ENCODE measurements around the gene ERO1B.

The ERO1B gene

GRCh38 chr1:236251587-236251986, 30.2 kb downstream of the ERO1B start:
- Mint-ChIP-seq H3K4me1 (ENCODE audit: low read depth) (no peaks in the 10 kb centered on the region), H3K36me3 (ENCODE audit: low read depth) (peaks cover 3% of the 10 kb centered on the region), H3K27me3 (ENCODE audit: low read depth) (no peaks in the 10 kb centered on the region)

GRCh38 chr1:236247286-236247685, 34.5 kb downstream of the ERO1B start:
- Mint-ChIP-seq H3K36me3 (ENCODE audit: low read depth) (peaks cover 3% of the 10 kb centered on the region), H3K9me3 (no peaks in the 10 kb centered on the region), H3K27ac (no peak overlapping the region), H3K27me3 (ENCODE audit: low read depth) (no peaks in the 10 kb centered on the region), H3K4me3 (no peak overlapping the region), H3K4me1 (ENCODE audit: low read depth) (no peaks in the 10 kb centered on the region)

More at GRCh38 chr1:236251587-236251986, 30.2 kb downstream of the ERO1B start:
- Mint-ChIP-seq H3K27ac (no peak overlapping the region), H3K4me3 (no peak overlapping the region), H3K9me3 (no peaks in the 10 kb centered on the region)

- H3K4me3 Mint-ChIP-seq = no peak overlapping the region
- H3K36me3 Mint-ChIP-seq (ENCODE audit: low read depth) = peaks cover 4% of the 10 kb centered on the region
- no peaks in the 10 kb centered on the region for H3K27me3 Mint-ChIP-seq (ENCODE audit: low read depth)
- no peaks in the 10 kb centered on the region for H3K9me3 Mint-ChIP-seq
- H3K27ac Mint-ChIP-seq = no peak overlapping the region
- H3K4me1 Mint-ChIP-seq (ENCODE audit: low read depth) = no peaks in the 10 kb centered on the region
Observed at GRCh38 chr1:236242568-236242967, 39.2 kb downstream of the ERO1B start.

DNA sequence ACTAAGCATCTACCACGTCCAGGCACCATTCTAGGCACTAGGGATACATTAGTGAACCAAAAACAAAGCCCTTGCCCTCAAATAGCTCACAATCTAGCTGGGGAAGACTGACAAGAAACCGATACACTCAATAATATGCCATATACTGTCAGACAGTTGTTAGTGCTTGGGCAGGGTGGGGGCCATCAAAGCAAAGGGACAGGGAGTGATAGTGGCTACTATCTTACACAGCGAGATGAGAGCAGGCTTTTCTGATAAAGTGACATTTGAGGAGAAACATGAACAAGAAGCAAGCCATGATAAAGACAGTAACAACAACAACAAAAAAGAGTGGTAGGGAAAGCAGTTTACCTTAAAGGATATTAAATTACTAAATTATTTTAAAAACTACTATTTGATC, 41.1 kb downstream of the ERO1B start:
- Mint-ChIP-seq H3K4me1 (ENCODE audit: low read depth) (no peaks in the 10 kb centered on the region), H3K36me3 (ENCODE audit: low read depth) (peaks cover 4% of the 10 kb centered on the region), H3K27me3 (ENCODE audit: low read depth) (no peaks in the 10 kb centered on the region), H3K4me3 (no peak overlapping the region), H3K9me3 (no peaks in the 10 kb centered on the region), H3K27ac (no peak overlapping the region)

- H3K4me3 Mint-ChIP-seq = no peak overlapping the region
- no peaks in the 10 kb centered on the region for H3K27me3 Mint-ChIP-seq (ENCODE audit: low read depth)
- peaks cover 4% of the 10 kb centered on the region for H3K36me3 Mint-ChIP-seq (ENCODE audit: low read depth)
- no peaks in the 10 kb centered on the region for H3K9me3 Mint-ChIP-seq
- H3K27ac Mint-ChIP-seq = no peak overlapping the region
- H3K4me1 Mint-ChIP-seq (ENCODE audit: low read depth) = no peaks in the 10 kb centered on the region
Observed at GRCh38 chr1:236239092-236239585, 42.6 kb downstream of the ERO1B start.

GRCh38 chr1:236235116-236235515, 46.6 kb downstream of the ERO1B start:
- Mint-ChIP-seq H3K4me3 (no peak overlapping the region), H3K27me3 (ENCODE audit: low read depth) (no peaks in the 10 kb centered on the region), H3K9me3 (no peaks in the 10 kb centered on the region), H3K36me3 (ENCODE audit: low read depth) (no peaks in the 10 kb centered on the region), H3K4me1 (ENCODE audit: low read depth) (no peaks in the 10 kb centered on the region), H3K27ac (no peak overlapping the region)

DNA sequence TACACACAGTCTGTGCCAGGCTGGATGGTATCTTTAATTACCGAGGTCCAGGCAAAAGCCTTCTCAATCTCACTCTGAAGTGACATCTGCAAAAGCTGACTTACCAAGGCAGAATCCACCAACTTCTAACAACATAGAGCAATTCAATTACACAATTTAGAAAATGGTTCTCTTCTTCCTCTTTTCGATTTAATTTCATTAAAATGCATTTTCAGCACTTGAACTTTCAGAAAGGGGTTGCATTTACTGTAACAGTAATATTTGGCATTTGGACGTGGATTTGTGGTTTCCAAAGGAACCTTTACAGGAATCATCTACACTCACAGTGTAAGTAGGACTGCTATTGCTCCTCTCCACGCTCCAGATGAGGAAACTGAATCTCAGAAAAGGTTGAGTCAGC, 53.3 kb downstream of the ERO1B start:
- H3K9me3 Mint-ChIP-seq = no peaks in the 10 kb centered on the region
- H3K27me3 Mint-ChIP-seq (ENCODE audit: low read depth) = no peaks in the 10 kb centered on the region
- no peak overlapping the region for H3K27ac Mint-ChIP-seq
- H3K36me3 Mint-ChIP-seq (ENCODE audit: low read depth) = peaks cover 1% of the 10 kb centered on the region
- H3K4me3 Mint-ChIP-seq = no peak overlapping the region
- H3K4me1 Mint-ChIP-seq (ENCODE audit: low read depth) = no peaks in the 10 kb centered on the region

- H3K9me3 Mint-ChIP-seq = no peaks in the 10 kb centered on the region
- no peaks in the 10 kb centered on the region for H3K27me3 Mint-ChIP-seq (ENCODE audit: low read depth)
- no peaks in the 10 kb centered on the region for H3K4me1 Mint-ChIP-seq (ENCODE audit: low read depth)
- H3K36me3 Mint-ChIP-seq (ENCODE audit: low read depth) = peaks cover 3% of the 10 kb centered on the region
- H3K27ac Mint-ChIP-seq = no peak overlapping the region
- H3K4me3 Mint-ChIP-seq = no peak overlapping the region
Observed at GRCh38 chr1:236222632-236223031, 59.1 kb downstream of the ERO1B start.

- no peaks in the 10 kb centered on the region for H3K4me1 Mint-ChIP-seq (ENCODE audit: low read depth)
- no peaks in the 10 kb centered on the region for H3K9me3 Mint-ChIP-seq
- H3K27me3 Mint-ChIP-seq (ENCODE audit: low read depth) = no peaks in the 10 kb centered on the region
- no peak overlapping the region for H3K27ac Mint-ChIP-seq
- no peak overlapping the region for H3K4me3 Mint-ChIP-seq
- H3K36me3 Mint-ChIP-seq (ENCODE audit: low read depth) = peaks cover 4% of the 10 kb centered on the region
Observed at GRCh38 chr1:236220473-236220872, 61.3 kb downstream of the ERO1B start.

GRCh38 chr1:236214761-236215160, 67.0 kb downstream of the ERO1B start:
- Mint-ChIP-seq H3K4me3 (no peak overlapping the region), H3K27me3 (ENCODE audit: low read depth) (no peaks in the 10 kb centered on the region), H3K9me3 (no peaks in the 10 kb centered on the region), H3K36me3 (ENCODE audit: low read depth) (peaks cover 4% of the 10 kb centered on the region), H3K27ac (no peak overlapping the region), H3K4me1 (ENCODE audit: low read depth) (no peaks in the 10 kb centered on the region)

DNA sequence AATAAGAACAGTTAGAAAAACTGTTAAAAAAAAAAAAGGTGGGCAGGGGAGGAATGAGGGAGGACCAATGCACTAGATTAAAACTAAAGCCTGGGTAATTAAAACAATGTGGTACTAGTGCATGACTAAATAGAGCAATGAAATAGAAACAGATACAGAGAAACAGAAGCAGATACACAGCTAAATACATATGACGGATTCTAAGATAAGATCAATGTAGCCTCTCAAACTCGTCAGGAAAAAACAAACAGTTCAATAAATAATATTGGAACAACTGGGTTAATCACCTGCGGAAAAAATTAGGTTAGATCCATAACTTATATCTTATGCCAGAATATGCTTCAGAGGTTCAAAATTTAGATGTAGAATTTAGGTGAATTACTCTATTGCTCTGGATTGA, 68.2 kb downstream of the ERO1B start:
- H3K36me3 Mint-ChIP-seq (ENCODE audit: low read depth) = peaks cover 4% of the 10 kb centered on the region
- H3K4me3 Mint-ChIP-seq = no peak overlapping the region
- H3K4me1 Mint-ChIP-seq (ENCODE audit: low read depth) = no peaks in the 10 kb centered on the region
- no peak overlapping the region for H3K27ac Mint-ChIP-seq
- no peaks in the 10 kb centered on the region for H3K9me3 Mint-ChIP-seq
- no peaks in the 10 kb centered on the region for H3K27me3 Mint-ChIP-seq (ENCODE audit: low read depth)

DNA sequence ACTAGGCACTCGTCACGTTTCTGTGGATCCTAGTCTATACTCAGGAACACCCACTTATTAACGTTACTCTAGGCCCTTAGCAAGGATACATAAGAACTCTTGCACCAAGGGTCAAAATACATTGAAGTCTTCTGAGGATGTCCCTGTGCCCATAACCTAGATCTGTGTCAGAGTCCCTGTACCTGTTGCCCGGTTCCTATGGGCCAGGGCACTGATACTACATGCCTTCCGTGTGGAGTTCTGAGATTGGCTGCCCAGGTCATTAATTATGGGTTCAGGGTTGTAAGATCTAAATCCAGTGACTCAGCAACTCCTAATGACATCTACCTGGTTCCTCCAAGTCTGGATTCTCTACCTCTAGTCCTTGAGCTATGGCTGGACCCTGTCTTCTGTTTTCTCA, 69.9 kb downstream of the ERO1B start:
- H3K27ac Mint-ChIP-seq = no peak overlapping the region
- H3K36me3 Mint-ChIP-seq (ENCODE audit: low read depth) = peaks cover 4% of the 10 kb centered on the region
- H3K4me1 Mint-ChIP-seq (ENCODE audit: low read depth) = no peaks in the 10 kb centered on the region
- no peaks in the 10 kb centered on the region for H3K9me3 Mint-ChIP-seq
- no peak overlapping the region for H3K4me3 Mint-ChIP-seq
- no peaks in the 10 kb centered on the region for H3K27me3 Mint-ChIP-seq (ENCODE audit: low read depth)

- no peak overlapping the region for H3K27ac Mint-ChIP-seq
- H3K4me3 Mint-ChIP-seq = no peak overlapping the region
- no peaks in the 10 kb centered on the region for H3K27me3 Mint-ChIP-seq (ENCODE audit: low read depth)
- no peaks in the 10 kb centered on the region for H3K4me1 Mint-ChIP-seq (ENCODE audit: low read depth)
- H3K9me3 Mint-ChIP-seq = no peaks in the 10 kb centered on the region
- H3K36me3 Mint-ChIP-seq (ENCODE audit: low read depth) = no peaks in the 10 kb centered on the region
Observed at GRCh38 chr1:236209713-236210112, 72.0 kb downstream of the ERO1B start.

- Mint-ChIP-seq H3K36me3 (ENCODE audit: low read depth) (no peaks in the 10 kb centered on the region), H3K27ac (no peak overlapping the region), H3K9me3 (no peaks in the 10 kb centered on the region), H3K4me1 (ENCODE audit: low read depth) (no peaks in the 10 kb centered on the region), H3K4me3 (no peak overlapping the region), H3K27me3 (ENCODE audit: low read depth) (no peaks in the 10 kb centered on the region)
Observed at GRCh38 chr1:236209185-236209584, 72.6 kb downstream of the ERO1B start.

DNA sequence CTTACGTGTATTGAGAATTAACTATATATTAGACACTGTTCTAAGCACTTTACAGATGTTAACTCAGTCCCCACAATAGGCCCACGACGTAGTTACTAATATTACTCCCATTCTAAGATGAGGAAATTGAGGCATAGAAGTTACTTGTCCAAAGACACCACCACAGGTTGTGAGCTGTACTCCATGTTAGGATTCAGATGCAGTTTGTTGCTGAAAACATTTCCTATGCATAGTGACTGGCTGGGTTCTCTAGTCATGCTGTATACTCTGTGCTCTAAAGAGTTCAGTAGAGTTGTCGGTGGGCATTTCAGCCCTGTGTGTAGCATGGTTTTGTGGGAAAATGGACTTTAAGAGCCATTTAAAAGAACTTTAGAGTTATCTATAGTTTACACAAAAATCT, 74.2 kb downstream of the ERO1B start:
- no peak overlapping the region for H3K27ac Mint-ChIP-seq
- H3K9me3 Mint-ChIP-seq = peaks cover 4% of the 10 kb centered on the region
- H3K4me3 Mint-ChIP-seq = no peak overlapping the region
- H3K4me1 Mint-ChIP-seq (ENCODE audit: low read depth) = no peaks in the 10 kb centered on the region
- no peaks in the 10 kb centered on the region for H3K27me3 Mint-ChIP-seq (ENCODE audit: low read depth)
- peaks cover 3% of the 10 kb centered on the region for H3K36me3 Mint-ChIP-seq (ENCODE audit: low read depth)

- Mint-ChIP-seq H3K36me3 (ENCODE audit: low read depth) (peaks cover 3% of the 10 kb centered on the region), H3K27me3 (ENCODE audit: low read depth) (no peaks in the 10 kb centered on the region), H3K4me3 (no peak overlapping the region), H3K27ac (no peak overlapping the region), H3K9me3 (peaks cover 7% of the 10 kb centered on the region), H3K4me1 (ENCODE audit: low read depth) (no peaks in the 10 kb centered on the region)
Observed at GRCh38 chr1:236207121-236207520, 74.6 kb downstream of the ERO1B start.
